IPS DF 4.7 (cell line): ENCODE measurements around the gene COL20A1.
"Not testable (repeated sequence)": the region's sequence is repeated elsewhere in the genome, so short reads cannot be mapped to it uniquely, and the experiment has no call there.

ENCODE experiments used
- DNase-seq: peaks from one replicate; pipeline ENCODE4 v3.0.0-alpha.2; 2013; ENCODE audit warnings: low spot score; ENCODE audit errors: extremely low read depth

Gene COL20A1

GRCh38 chr20:63372971-63373885 is 80.2 kb downstream of the COL20A1 start:
- DNase-seq: no peak

- no peak for DNase-seq
These were observed 81.0 kb downstream of the COL20A1 start for GRCh38 chr20:63373996-63374395.

GRCh38 chr20:63374504-63374903 is 81.5 kb downstream of the COL20A1 start:
- DNase-seq: no peak

GRCh38 chr20:63375438-63375837 is 82.5 kb downstream of the COL20A1 start:
- DNase-seq: no peak

- no peak for DNase-seq
These were observed 83.6 kb downstream of the COL20A1 start for GRCh38 chr20:63376283-63377250.

- no peak for DNase-seq
These were observed 84.4 kb downstream of the COL20A1 start for GRCh38 chr20:63377256-63377941.

- DNase-seq: no peak
These were observed 85.0 kb downstream of the COL20A1 start for GRCh38 chr20:63377951-63378381.

- no peak for DNase-seq
These were observed 85.6 kb downstream of the COL20A1 start for GRCh38 chr20:63378626-63379025.

- no peak for DNase-seq
These were observed 86.3 kb downstream of the COL20A1 start for GRCh38 chr20:63379296-63379695.

GRCh38 chr20:63379872-63380271 is 86.9 kb downstream of the COL20A1 start:
- DNase-seq: not testable (repeated sequence)

GRCh38 chr20:63380346-63380870 is 87.4 kb downstream of the COL20A1 start:
- DNase-seq: no peak

- DNase-seq: no peak
These were observed 88.9 kb downstream of the COL20A1 start for GRCh38 chr20:63381781-63382431.

GRCh38 chr20:63382551-63383300 is 89.7 kb downstream of the COL20A1 start:
- DNase-seq: no peak

- no peak for DNase-seq
These were observed 90.6 kb downstream of the COL20A1 start for GRCh38 chr20:63383556-63383955.

GRCh38 chr20:63384336-63384735 is 91.3 kb downstream of the COL20A1 start:
- no peak for DNase-seq
